Measurements from ENCODE around the gene ARHGAP4.

ARHGAP4 gene

GRCh38 chrX:153937056-153937455 is 11.0 kb upstream of the ARHGAP4 start:
- peaks cover 3% of the 10 kb centered on the region for H3K36me3 ChIP-seq (replicated peaks)
- in situ Hi-C loops (cut with HindIII; ENCODE audit: low pct_ligation_motif_present, low sequenced_read_pairs): no loop called here
- H3K27me3 ChIP-seq (replicated peaks): no peaks in the 10 kb centered on the region
- no peak for TF ChIP-seq CTCF (IDR thresholded peaks at IDR 0.05; ENCODE audit: low read depth, low read length, missing control alignments)
- H3K27ac ChIP-seq: no peak overlapping the region
- no peak for DNase-seq
- no peak overlapping the region for H3K4me3 ChIP-seq (ENCODE audit: low read depth, low read length)

- DNase-seq: no peak
- Histone ChIP-seq H3K27me3 (replicated peaks) (no peaks in the 10 kb centered on the region), H3K36me3 (replicated peaks) (peaks cover 10% of the 10 kb centered on the region), H3K4me3 (ENCODE audit: low read depth, low read length) (peak overlapping the region; percentile 40), H3K27ac (no peak overlapping the region)
- no peak for TF ChIP-seq CTCF (IDR thresholded peaks at IDR 0.05; ENCODE audit: low read depth, low read length, missing control alignments)
- in situ Hi-C loops (cut with HindIII; ENCODE audit: low pct_ligation_motif_present, low sequenced_read_pairs): no loop called here
Measured at GRCh38 chrX:153935326-153935851, 9.3 kb upstream of the ARHGAP4 start.

GRCh38 chrX:153934762-153935325 is 8.8 kb upstream of the ARHGAP4 start, which contains the start of gene NAA10:
TSS of gene NAA10 (minus strand) at chrX:153935037. CDS start at chrX:153934904, 133 bp downstream.
- TF ChIP-seq CTCF (IDR thresholded peaks at IDR 0.05; ENCODE audit: low read depth, low read length, missing control alignments): no peak
- H3K27me3 ChIP-seq (replicated peaks): no peaks in the 10 kb centered on the region
- H3K27ac ChIP-seq: peak within 1 kb of the TSS; percentile 47
- in situ Hi-C loops (cut with HindIII; ENCODE audit: low pct_ligation_motif_present, low sequenced_read_pairs): no loop called here
- DNase-seq: no peak
- H3K36me3 ChIP-seq (replicated peaks): peaks cover 10% of the 10 kb centered on the region
- H3K4me3 ChIP-seq (ENCODE audit: low read depth, low read length): peak within 1 kb of the TSS; percentile 73

- in situ Hi-C loops (cut with HindIII; ENCODE audit: low pct_ligation_motif_present, low sequenced_read_pairs): no loop called here
- no peak for TF ChIP-seq CTCF (IDR thresholded peaks at IDR 0.05; ENCODE audit: low read depth, low read length, missing control alignments)
- no peak for DNase-seq
Measured at GRCh38 chrX:153934148-153934761, 8.2 kb upstream of the ARHGAP4 start.

GRCh38 chrX:153933748-153934147 is 7.7 kb upstream of the ARHGAP4 start:
- no peak overlapping the region for H3K27ac ChIP-seq
- TF ChIP-seq CTCF (IDR thresholded peaks at IDR 0.05; ENCODE audit: low read depth, low read length, missing control alignments): no peak
- peak overlapping the region; percentile 73 for H3K4me3 ChIP-seq (ENCODE audit: low read depth, low read length)
- no peaks in the 10 kb centered on the region for H3K27me3 ChIP-seq (replicated peaks)
- peaks cover 10% of the 10 kb centered on the region for H3K36me3 ChIP-seq (replicated peaks)
- in situ Hi-C loops (cut with HindIII; ENCODE audit: low pct_ligation_motif_present, low sequenced_read_pairs): no loop called here
- peak; percentile 38 for DNase-seq

More at GRCh38 chrX:153934148-153934761, 8.2 kb upstream of the ARHGAP4 start:
- H3K27me3 ChIP-seq (replicated peaks): no peaks in the 10 kb centered on the region
- peak overlapping the region; percentile 73 for H3K4me3 ChIP-seq (ENCODE audit: low read depth, low read length)
- H3K27ac ChIP-seq: peak overlapping the region; percentile 47
- peaks cover 10% of the 10 kb centered on the region for H3K36me3 ChIP-seq (replicated peaks)
